K562 (cell line): Measurements from ENCODE around the gene OST4. TPM values are rescaled to one million over a fixed set of nuclear protein-coding genes. Genes with fewer than 3 reads are reported as not detected.

Experiments
- FOS ChIP-seq: IDR thresholded peaks from 3 replicates; pipeline ENCODE4 v1.6.1; 2011; ENCODE audit not compliant: insufficient read length; ENCODE audit errors: extremely low read depth
- HLTF ChIP-seq: fragments of 450-650 bp; IDR thresholded peaks from 2 replicates; pipeline ENCODE4 v1.6.1; 2016
- HNRNPUL1 ChIP-seq: fragments of 200-400 bp; formaldehyde crosslinking; IDR thresholded peaks from 2 replicates; pipeline ENCODE4 v1.6.1; 2017; ENCODE audit warnings: low read length
- KDM2B ChIP-seq: fragments of 250-450 bp; sonication (Bioruptor Pico); IDR thresholded peaks from 2 replicates; pipeline ENCODE4 v1.8.0; 2021; ENCODE audit warnings: mild to moderate bottlenecking, moderate library complexity
- KLF6 ChIP-seq: fragments of 250-450 bp; sonication (Bioruptor Pico); IDR thresholded peaks from 2 replicates; pipeline ENCODE4 v1.4.0; 2020; ENCODE audit warnings: mild to moderate bottlenecking, moderate library complexity, borderline replicate concordance
- L3MBTL2 ChIP-seq: fragments of 450-650 bp; IDR thresholded peaks from 2 replicates; pipeline ENCODE4 v1.6.1; 2016; ENCODE audit warnings: mild to moderate bottlenecking, moderate library complexity
- MAFK ChIP-seq: IDR thresholded peaks from 2 replicates; pipeline ENCODE4 v1.6.1; 2011; ENCODE audit warnings: low read length, improper control_type of control experiment
- MEF2D ChIP-seq: conservative IDR thresholded peaks from 2 replicates; pipeline ENCODE4 v1.6.1; 2016; ENCODE audit warnings: low read depth, missing genetic modification characterization, missing compliant biosample characterization
- MYNN ChIP-seq, 2 experiments: sonication (generic); formaldehyde crosslinking in 1 of 2; IDR thresholded peaks; 2 replicates each; pipeline versions ENCODE4 v1.5.0 to v1.6.1; 2016 to 2020; ENCODE audit warnings: antibody characterized with exemption in 1 of 2, missing genetic modification reagents in 1 of 2
- NFIX ChIP-seq: fragments of 250-450 bp; sonication (Bioruptor Pico); IDR thresholded peaks from 2 replicates; pipeline ENCODE4 v1.4.0; 2020; ENCODE audit warnings: low read depth, mild to moderate bottlenecking, moderate library complexity
- NFXL1 ChIP-seq: fragments of 450-650 bp; formaldehyde crosslinking; IDR thresholded peaks from 2 replicates; pipeline ENCODE4 v1.4.0; 2021; ENCODE audit warnings: mild to moderate bottlenecking
- POLR2AphosphoS2 ChIP-seq: IDR thresholded peaks from 2 replicates; pipeline ENCODE4 v1.6.1; 2012; ENCODE audit warnings: low read length, improper control_type of control experiment
- SETDB1 ChIP-seq: IDR thresholded peaks from one replicate; pipeline ENCODE4 v1.6.1; 2012; ENCODE audit warnings: low read length, control low read depth, inconsistent platforms
- ZNF165 ChIP-seq: fragments of 250-450 bp; sonication (Bioruptor Pico); IDR thresholded peaks from 2 replicates; pipeline ENCODE4 v1.4.0; 2020; ENCODE audit warnings: borderline replicate concordance
- ZNF217 ChIP-seq: sonication (generic); formaldehyde crosslinking; IDR thresholded peaks from 2 replicates; pipeline ENCODE4 v1.8.0; 2022; ENCODE audit warnings: mild to moderate bottlenecking, missing genetic modification reagents
- ZNF232 ChIP-seq: sonication (generic); formaldehyde crosslinking; IDR thresholded peaks from 2 replicates; pipeline ENCODE4 v1.8.0; 2022; ENCODE audit warnings: mild to moderate bottlenecking, missing genetic modification reagents
- ZNF444 ChIP-seq: fragments of 250-450 bp; sonication (Bioruptor Pico); IDR thresholded peaks from 2 replicates; pipeline ENCODE4 v1.4.0; 2020; ENCODE audit warnings: mild to moderate bottlenecking, moderate library complexity
- polyA plus RNA-seq, 8 experiments: library from polyadenylated mRNA; depleted of rRNA in 4 of 8; stranded (reverse) in 5 of 8; unstranded in 3 of 8; fragments of >200 nt; fragmentation: Nextera tagmentation in 2 of 8; fragmentation: Illumina TruSeq in 1 of 8; extraction: Ambion mirVana in 2 of 8; extraction: Trizol in 1 of 8; gene quantifications; 2 replicates each; pipeline versions ENCODE4 v1.2.1 to v1.2.3, GENCODE V29; 2011 to 2014; ENCODE audit warnings: inconsistent platforms in 1 of 8, missing spikeins in 1 of 8
- total RNA-seq, 7 experiments: library from RNA; depleted of rRNA in 6 of 7; stranded (reverse); fragments of >200 nt in 6 of 7; fragmentation: Illumina TruSeq in 2 of 7; extraction: Trizol in 2 of 7; gene quantifications; 2 replicates each; pipeline versions ENCODE4 v1.2.1 to v1.2.3, GENCODE V29; 2011 to 2021; ENCODE audit warnings: low replicate concordance in 1 of 7
- TF ChIP-seq, protein P1 (sequence below): sonication (generic); formaldehyde crosslinking; IDR thresholded peaks from 2 replicates; pipeline ENCODE4 v1.8.0; 2022; ENCODE audit warnings: mild to moderate bottlenecking, missing genetic modification reagents
- TF ChIP-seq, protein P2 (sequence below): fragments of 250-450 bp; sonication (Bioruptor Pico); IDR thresholded peaks from 2 replicates; pipeline ENCODE4 v1.9.0; 2021; ENCODE audit warnings: mild to moderate bottlenecking, inconsistent platforms

Gene OST4
- total and polyA plus RNA-seq, 9 of the 15 experiments (the other 6 are each of a cell fraction or from before 2014, with no cell fraction given), result 186 to 1,155 (median 355) TPM

DNA sequence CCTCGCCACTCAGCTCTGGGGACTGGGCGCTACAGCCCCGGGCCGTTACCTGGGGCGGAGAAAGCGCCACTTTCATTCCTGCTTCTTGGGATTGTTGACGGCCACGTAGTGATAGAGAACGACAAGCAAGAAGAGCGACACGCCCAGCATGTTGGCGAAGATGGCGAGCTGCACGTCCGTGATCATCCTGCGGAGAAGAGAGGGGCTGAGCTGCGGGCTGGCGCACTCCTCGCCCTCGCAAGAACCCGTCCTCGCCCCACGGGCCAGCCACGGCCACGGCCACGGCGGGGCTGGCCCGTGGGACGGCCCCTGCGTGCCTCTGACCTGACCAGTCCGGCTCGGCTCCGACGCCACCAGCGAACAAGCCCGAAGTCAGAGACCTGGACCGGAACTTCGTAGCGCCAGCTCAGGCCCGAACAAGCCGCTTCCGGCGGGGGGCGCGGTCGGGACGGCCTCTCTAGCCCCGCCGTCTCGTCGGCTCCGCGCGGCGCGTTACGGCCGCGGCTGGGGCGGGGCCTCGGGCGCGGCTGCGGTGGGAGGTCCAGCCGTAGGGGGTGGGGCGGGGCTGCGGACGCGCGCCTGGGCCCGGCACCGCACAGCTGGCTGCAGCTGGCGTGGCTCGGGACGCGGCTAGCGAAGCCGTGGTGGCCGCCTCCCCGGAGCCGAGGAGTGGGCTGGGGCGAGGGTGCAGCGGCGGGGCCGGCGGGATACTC is at the start of gene OST4 (continued):
- TF ChIP-seq, protein P1, sequence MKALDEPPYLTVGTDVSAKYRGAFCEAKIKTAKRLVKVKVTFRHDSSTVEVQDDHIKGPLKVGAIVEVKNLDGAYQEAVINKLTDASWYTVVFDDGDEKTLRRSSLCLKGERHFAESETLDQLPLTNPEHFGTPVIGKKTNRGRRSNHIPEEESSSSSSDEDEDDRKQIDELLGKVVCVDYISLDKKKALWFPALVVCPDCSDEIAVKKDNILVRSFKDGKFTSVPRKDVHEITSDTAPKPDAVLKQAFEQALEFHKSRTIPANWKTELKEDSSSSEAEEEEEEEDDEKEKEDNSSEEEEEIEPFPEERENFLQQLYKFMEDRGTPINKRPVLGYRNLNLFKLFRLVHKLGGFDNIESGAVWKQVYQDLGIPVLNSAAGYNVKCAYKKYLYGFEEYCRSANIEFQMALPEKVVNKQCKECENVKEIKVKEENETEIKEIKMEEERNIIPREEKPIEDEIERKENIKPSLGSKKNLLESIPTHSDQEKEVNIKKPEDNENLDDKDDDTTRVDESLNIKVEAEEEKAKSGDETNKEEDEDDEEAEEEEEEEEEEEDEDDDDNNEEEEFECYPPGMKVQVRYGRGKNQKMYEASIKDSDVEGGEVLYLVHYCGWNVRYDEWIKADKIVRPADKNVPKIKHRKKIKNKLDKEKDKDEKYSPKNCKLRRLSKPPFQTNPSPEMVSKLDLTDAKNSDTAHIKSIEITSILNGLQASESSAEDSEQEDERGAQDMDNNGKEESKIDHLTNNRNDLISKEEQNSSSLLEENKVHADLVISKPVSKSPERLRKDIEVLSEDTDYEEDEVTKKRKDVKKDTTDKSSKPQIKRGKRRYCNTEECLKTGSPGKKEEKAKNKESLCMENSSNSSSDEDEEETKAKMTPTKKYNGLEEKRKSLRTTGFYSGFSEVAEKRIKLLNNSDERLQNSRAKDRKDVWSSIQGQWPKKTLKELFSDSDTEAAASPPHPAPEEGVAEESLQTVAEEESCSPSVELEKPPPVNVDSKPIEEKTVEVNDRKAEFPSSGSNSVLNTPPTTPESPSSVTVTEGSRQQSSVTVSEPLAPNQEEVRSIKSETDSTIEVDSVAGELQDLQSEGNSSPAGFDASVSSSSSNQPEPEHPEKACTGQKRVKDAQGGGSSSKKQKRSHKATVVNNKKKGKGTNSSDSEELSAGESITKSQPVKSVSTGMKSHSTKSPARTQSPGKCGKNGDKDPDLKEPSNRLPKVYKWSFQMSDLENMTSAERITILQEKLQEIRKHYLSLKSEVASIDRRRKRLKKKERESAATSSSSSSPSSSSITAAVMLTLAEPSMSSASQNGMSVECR (CRISPR knock-in tag), result peak; percentile 79; the same call in 1 of the 2 replicates
- no peak for TF ChIP-seq ZNF217 (CRISPR knock-in tag)
- peak; percentile 55 for TF ChIP-seq L3MBTL2
- TF ChIP-seq POLR2AphosphoS2, result no peak
- TF ChIP-seq FOS, result no peak
- no peak for TF ChIP-seq ZNF444
- no peak for TF ChIP-seq MEF2D (tag)
- no peak for TF ChIP-seq HLTF
- TF ChIP-seq, protein P2, sequence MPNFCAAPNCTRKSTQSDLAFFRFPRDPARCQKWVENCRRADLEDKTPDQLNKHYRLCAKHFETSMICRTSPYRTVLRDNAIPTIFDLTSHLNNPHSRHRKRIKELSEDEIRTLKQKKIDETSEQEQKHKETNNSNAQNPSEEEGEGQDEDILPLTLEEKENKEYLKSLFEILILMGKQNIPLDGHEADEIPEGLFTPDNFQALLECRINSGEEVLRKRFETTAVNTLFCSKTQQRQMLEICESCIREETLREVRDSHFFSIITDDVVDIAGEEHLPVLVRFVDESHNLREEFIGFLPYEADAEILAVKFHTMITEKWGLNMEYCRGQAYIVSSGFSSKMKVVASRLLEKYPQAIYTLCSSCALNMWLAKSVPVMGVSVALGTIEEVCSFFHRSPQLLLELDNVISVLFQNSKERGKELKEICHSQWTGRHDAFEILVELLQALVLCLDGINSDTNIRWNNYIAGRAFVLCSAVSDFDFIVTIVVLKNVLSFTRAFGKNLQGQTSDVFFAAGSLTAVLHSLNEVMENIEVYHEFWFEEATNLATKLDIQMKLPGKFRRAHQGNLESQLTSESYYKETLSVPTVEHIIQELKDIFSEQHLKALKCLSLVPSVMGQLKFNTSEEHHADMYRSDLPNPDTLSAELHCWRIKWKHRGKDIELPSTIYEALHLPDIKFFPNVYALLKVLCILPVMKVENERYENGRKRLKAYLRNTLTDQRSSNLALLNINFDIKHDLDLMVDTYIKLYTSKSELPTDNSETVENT (CRISPR knock-in tag), result 0 out of 2 replicates have a peak, but pooled peaks have one; percentile 10
- TF ChIP-seq NFXL1 (CRISPR knock-in tag), result no peak
- no peak for TF ChIP-seq KDM2B (CRISPR knock-in tag)
- no peak for TF ChIP-seq ZNF232 (CRISPR knock-in tag)
- TF ChIP-seq SETDB1, result no peak
- no peak for TF ChIP-seq HNRNPUL1
- TF ChIP-seq MYNN (IDR thresholded peaks at IDR 0.05), result no peak
- no peak for TF ChIP-seq MYNN (CRISPR knock-in tag; IDR thresholded peaks at IDR 0.05)
- no peak for TF ChIP-seq NFIX (CRISPR knock-in tag)
- TF ChIP-seq KLF6, result peak; percentile 45; the same call in 1 of the 2 replicates
- TF ChIP-seq MAFK, result no peak
- TF ChIP-seq ZNF165 (CRISPR knock-in tag), result no peak
